H1 (cell line): ENCODE results near the gene ROBO4. TPM values are rescaled to one million over a fixed set of nuclear protein-coding genes. Genes with fewer than 3 reads are reported as not detected.

Source experiments
- CHD7 ChIP-seq: fragments of 300-600 bp; sonication (generic); IDR thresholded peaks from 2 replicates; pipeline ENCODE4 v1.7.1; 2012; ENCODE audit warnings: low read length, moderate library complexity, mild to moderate bottlenecking, inconsistent platforms; ENCODE audit not compliant: insufficient replicate concordance
- EP300 ChIP-seq, 2 experiments: IDR thresholded peaks; 1 replicate in 1 of 2; 2 replicates in 1 of 2; pipeline ENCODE4 v1.6.1; 2011 to 2012; ENCODE audit warnings: low read depth in 2 of 2, low read length in 2 of 2, mild to moderate bottlenecking in 2 of 2, borderline replicate concordance in 1 of 2, inconsistent platforms in 1 of 2, moderate library complexity in 1 of 2
- EZH2 ChIP-seq: fragments of 200-600 bp; sonication (generic); IDR thresholded peaks from 2 replicates; pipeline ENCODE4 v1.7.1; 2012; ENCODE audit warnings: low read depth, mild to moderate bottlenecking, moderate library complexity, low read length, inconsistent platforms; ENCODE audit not compliant: severe bottlenecking
- NRF1 ChIP-seq: IDR thresholded peaks from 2 replicates; pipeline ENCODE4 v1.6.1; 2011; ENCODE audit warnings: mild to moderate bottlenecking, low read depth, low read length, improper control_type of control experiment
- RNF2 ChIP-seq: fragments of 200-900, 300-1000 bp; sonication (generic); IDR thresholded peaks from 2 replicates; pipeline ENCODE4 v1.7.1; 2016; ENCODE audit warnings: borderline replicate concordance, low read depth, mild to moderate bottlenecking, antibody characterized with exemption, low read length; ENCODE audit not compliant: poor library complexity, severe bottlenecking; ENCODE audit errors: missing control alignments
- SIRT6 ChIP-seq: IDR thresholded peaks from one replicate; pipeline ENCODE4 v1.7.1; 2012; ENCODE audit warnings: low read length, inconsistent platforms
- SP2 ChIP-seq: IDR thresholded peaks from 2 replicates; pipeline ENCODE4 v1.6.1; 2012; ENCODE audit warnings: mild to moderate bottlenecking, low read length, inconsistent platforms
- TAF1 ChIP-seq: IDR thresholded peaks from 2 replicates; pipeline ENCODE4 v1.6.1; 2011; ENCODE audit warnings: mild to moderate bottlenecking, low read depth, low read length
- polyA plus RNA-seq, 7 experiments: library from polyadenylated mRNA; depleted of rRNA in 3 of 7; stranded (reverse) in 5 of 7; unstranded in 2 of 7; fragments of >200 nt in 5 of 7; fragments of 200-250 nt in 2 of 7; gene quantifications; 1 replicate in 5 of 7; 2 replicates in 1 of 7; 4 replicates in 1 of 7; pipeline versions ENCODE4 v1.2.1 to v1.2.3, GENCODE V29; 2011 to 2013; ENCODE audit warnings: missing spikeins in 2 of 7, mixed read lengths in 2 of 7
- total RNA-seq: library from RNA; stranded (reverse); fragmentation: NEBNext Ultra II Directional; extraction: Animal tissue kit (Norgen Biotek cat#: 25700); gene quantifications from 2 replicates; pipeline ENCODE4 v1.2.1, GENCODE V29; 2021
- TF ChIP-seq, protein P1 (sequence below), 3 experiments: IDR thresholded peaks; 1 replicate in 2 of 3; 2 replicates in 1 of 3; pipeline versions ENCODE4 v1.5.1 to v1.6.1; 2011; ENCODE audit warnings: low read length in 3 of 3, mild to moderate bottlenecking in 3 of 3, inconsistent platforms in 2 of 3, low read depth in 1 of 3, moderate library complexity in 1 of 3; ENCODE audit not compliant: insufficient read depth in 1 of 3; ENCODE audit errors: control extremely low read depth in 1 of 3

The ROBO4 gene
- total and polyA plus RNA-seq, 2 of the 8 experiments (the other 6 are each of a cell fraction or from before 2014, with no cell fraction given), result 0.03 TPM; not detected in 1

DNA sequence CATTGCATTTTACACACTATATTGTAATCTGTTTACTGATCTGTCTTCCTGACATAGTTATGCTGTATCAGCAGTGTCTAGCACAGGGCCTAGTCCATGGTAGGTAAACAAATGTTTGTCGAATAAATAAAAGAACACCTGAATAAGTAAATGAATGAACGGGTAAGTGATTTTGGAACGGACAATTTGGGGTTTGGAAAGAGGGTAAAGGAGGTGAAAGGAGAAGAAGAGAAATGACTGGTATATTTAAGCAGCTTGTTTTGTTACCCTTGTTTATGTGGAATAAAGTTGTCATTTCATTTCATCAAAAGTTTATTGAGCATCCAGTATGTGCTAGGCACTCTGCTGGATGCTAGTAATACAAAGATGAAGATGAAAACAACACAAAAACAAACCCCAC lies 21.3 kb upstream of the ROBO4 start, which contains the start of gene HEPN1 (continued):
- TF ChIP-seq CHD7 (no peak), TAF1 (no peak), EZH2 (no peak), SP2 (no peak), SIRT6 (no peak), RNF2 (no peak), NRF1 (no peak), EP300 (IDR thresholded peaks at IDR 0.05; ENCODE audit: borderline replicate concordance in 1 of 2, low read depth in 2 of 2, low read length in 2 of 2) (no peak)
- TF ChIP-seq, protein P1, sequence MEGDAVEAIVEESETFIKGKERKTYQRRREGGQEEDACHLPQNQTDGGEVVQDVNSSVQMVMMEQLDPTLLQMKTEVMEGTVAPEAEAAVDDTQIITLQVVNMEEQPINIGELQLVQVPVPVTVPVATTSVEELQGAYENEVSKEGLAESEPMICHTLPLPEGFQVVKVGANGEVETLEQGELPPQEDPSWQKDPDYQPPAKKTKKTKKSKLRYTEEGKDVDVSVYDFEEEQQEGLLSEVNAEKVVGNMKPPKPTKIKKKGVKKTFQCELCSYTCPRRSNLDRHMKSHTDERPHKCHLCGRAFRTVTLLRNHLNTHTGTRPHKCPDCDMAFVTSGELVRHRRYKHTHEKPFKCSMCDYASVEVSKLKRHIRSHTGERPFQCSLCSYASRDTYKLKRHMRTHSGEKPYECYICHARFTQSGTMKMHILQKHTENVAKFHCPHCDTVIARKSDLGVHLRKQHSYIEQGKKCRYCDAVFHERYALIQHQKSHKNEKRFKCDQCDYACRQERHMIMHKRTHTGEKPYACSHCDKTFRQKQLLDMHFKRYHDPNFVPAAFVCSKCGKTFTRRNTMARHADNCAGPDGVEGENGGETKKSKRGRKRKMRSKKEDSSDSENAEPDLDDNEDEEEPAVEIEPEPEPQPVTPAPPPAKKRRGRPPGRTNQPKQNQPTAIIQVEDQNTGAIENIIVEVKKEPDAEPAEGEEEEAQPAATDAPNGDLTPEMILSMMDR (IDR thresholded peaks at IDR 0.05; ENCODE audit: control extremely low read depth in 1 of 3, insufficient read depth in 1 of 3, low read depth in 1 of 3, low read length in 3 of 3), result no peak
